CD4-positive, alpha-beta T cell treated with Interleukin-15 for 1 hour (primary cell): ENCODE results near the gene GMPR2.
"Not testable (repeated sequence)": the region's sequence is repeated elsewhere in the genome, so short reads cannot be mapped to it uniquely, and the experiment has no call there.

ENCODE experiments used
- DNase-seq: peaks from one replicate; pipeline ENCODE4 v3.0.0-alpha.2; 2020

GMPR2 gene

DNA sequence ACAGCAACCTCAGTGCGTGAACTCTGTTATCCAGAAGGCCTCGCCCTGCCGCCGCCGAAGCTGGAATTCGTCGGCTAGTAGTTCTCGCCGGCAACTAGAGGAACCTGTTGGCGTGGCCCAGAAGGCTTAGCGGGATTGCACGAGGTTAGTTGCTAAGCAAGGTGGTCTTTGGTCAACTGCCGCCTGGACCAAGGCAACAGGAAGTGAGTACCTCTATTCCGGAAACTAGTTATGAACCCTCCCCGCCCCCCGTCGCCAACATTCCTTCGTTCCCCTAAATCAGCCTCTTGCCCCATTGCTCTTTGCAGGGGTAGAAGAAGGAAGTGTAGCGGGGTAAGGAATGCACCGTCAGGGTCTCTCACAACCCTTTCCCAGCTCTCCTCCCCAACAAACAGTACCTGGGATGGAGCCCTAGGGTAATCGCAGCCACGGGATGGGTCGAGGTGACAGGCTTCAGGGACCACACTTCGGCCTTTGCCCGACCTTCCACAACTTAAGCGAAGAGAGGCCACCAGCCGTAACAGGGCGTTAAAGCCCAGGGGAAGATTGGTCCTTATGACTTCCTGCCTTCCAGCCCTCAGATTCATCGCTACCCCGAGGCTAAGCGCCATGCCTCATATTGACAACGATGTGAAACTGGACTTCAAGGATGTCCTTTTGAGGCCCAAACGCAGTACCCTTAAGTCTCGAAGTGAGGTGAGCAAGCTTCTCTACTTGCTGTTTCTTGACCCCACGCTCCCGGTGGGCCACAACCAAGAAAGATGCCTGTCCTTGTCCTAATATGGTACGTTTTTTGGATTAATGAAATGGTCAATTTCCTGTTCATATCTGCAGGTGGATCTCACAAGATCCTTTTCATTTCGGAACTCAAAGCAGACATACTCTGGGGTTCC is at the start of gene GMPR2:
Gene GMPR2, plus strand, starts transcription at position 285 of the 893 bp plus-strand sequence. Its CDS starts 325 bp downstream, at position 610.
- no peak for DNase-seq

DNA sequence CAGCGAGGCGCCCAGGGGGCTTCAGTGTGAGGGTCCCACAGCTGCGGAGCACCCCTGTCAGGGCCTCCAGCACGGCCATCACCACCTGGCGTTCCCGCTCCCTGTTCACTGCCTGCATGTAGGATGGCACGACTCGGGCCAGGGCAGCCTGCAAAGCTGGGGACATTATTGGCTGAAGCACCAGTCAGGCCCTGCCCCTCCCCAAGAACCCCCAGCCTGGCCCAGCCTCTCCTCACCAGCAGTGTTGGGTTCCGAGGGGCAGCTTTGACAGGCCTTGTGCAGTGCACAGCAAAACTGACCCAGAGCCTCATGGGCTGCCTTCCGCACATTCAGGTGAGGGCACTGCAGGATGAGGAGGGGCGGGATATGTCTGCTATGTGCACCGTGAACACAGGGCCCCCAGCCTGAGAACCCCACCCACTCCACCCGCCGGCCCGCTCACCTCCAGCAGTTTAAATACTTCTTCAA is 49.7 kb upstream of the GMPR2 start:
- no peak for DNase-seq

GRCh38 chr14:24184104-24184970 is 48.4 kb upstream of the GMPR2 start:
- DNase-seq = no peak

- DNase-seq = no peak
Observed at GRCh38 chr14:24185026-24185425, 47.7 kb upstream of the GMPR2 start.

GRCh38 chr14:24185741-24186140 is 47.0 kb upstream of the GMPR2 start:
- DNase-seq = no peak

DNA sequence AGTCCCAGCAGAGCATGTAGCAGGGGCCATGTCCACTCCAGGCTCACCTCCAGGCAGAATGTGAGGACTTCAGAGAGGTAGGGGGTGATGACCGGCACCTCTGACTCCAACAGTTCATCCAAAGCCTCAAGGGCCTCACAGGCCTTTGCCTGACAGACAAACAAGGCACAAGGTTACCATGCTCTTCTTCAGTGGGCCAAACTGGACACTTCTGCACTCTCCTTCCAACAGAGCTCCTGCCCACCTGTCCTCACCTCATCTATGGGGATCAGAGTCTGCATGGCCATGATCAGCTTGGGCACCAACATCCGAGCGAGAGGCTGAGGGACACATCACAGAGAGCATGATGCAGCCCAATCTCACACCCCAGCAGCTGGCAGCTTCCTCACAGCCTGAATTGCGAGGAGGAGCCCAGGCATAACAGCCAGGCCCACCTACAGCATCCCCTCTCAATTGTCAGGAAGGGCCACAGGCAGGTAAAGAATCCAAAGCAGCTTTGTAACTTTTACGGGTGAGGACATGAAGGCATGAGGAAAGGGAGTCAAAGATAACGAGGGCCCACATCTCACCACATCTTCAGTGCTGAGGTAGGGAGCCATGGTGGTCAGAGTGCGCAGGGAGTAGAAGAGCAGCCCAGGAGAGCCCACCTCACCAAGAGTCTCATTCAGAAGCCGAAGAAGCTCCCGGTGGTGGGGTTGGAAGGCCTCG is 45.7 kb upstream of the GMPR2 start:
- DNase-seq = no peak

GRCh38 chr14:24187539-24187915 is 45.2 kb upstream of the GMPR2 start:
- DNase-seq = no peak

DNA sequence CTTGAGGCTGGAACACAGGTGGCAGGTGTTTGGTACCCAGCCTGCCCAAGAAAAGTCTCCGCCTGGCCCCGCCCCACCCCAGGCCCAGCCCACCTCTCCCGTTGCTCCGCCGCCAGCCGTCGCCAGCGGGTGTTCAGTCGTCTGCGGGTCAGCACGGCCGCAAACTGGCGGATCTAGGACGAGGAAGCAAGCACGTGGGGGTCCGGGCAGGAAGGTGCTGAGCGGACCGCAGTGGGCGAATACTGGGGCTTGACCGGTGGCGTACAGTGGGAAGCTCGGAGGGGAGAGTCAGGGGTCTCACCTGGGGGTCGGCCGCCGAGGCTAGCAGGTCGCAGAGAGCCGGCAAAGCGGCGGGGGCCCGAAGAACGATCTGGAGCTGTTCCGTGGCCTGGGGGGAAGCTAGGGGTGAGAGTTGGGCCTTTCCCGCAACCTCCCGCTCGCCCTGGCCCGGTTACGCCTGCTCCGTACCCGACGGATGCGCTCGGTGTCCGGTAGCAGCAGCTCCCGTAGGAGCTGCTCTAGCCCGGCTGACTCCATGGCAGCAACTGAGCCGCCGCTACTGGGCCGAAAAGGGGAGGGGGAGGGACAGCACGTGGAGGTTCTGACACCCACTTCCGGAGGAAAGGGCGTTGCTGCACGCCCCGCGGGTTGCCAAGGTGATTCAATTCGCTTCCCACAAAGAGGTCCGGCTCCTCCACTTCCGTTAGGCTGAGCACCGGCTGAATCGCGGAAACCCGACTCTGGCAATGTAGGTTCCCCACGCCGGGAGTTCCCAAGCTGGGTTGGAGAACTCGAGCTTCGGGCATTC is 44.3 kb upstream of the GMPR2 start, which contains the start of gene IPO4:
Gene IPO4, minus strand, starts transcription at position 566 of the 808 bp plus-strand sequence. Its CDS starts 29 bp downstream, at position 537.
- DNase-seq = peak; percentile 96

DNA sequence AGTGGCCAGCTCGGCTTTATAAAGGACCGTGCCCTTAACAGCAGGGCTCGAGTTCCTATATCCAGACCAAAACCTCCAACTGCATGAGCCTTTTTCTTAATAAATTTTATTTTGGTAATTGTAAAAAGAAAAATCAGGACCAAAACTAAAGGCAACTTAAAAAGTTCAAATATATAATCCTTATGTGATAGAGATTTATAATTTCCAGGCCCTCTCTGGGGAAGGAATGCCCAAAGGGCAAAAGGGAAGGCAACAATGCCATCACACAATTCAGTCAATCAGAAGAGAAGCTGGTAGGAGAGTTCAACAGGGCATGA is 43.7 kb upstream of the GMPR2 start:
- no peak for DNase-seq

- DNase-seq = no peak
Observed at GRCh38 chr14:24189460-24189859, 43.3 kb upstream of the GMPR2 start.

- no peak for DNase-seq
Observed at GRCh38 chr14:24190416-24190815, 42.3 kb upstream of the GMPR2 start.

GRCh38 chr14:24192933-24193332 is 39.8 kb upstream of the GMPR2 start:
- no peak for DNase-seq

DNA sequence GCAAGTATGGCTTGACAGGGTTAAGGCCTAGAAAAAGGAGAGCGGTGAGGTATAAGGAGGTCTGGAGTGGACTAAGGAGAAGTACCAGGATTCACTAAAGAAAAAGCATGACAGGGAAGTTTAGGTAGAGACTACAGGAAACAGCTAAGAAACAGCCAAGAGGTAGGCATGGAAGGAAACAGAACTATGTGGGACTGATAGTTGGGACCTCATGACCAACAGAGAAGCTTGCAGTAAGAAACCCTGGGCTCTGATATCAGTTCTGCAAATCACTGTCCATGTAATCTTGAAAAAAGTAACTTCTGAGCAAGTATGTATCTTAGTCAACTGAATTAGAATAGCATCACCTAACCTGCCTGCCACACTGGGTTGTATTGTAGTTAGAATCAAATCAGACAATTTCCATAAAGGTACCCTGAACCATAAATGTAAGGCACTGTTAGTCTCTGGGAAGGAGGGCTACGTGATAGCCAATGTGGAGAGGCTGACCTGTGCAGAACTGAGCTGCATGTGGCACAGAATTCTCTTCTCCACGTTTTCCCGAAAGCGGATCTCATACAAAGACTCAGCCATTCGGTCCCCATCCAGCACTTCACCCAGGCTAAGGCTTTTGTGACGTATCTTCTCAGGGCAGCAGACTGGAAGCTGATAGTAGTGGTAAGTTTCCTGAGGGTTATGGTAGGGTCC is 38.4 kb upstream of the GMPR2 start:
- no peak for DNase-seq

- DNase-seq = no peak
Observed at GRCh38 chr14:24194873-24195185, 37.9 kb upstream of the GMPR2 start.

GRCh38 chr14:24195186-24196070 is 37.3 kb upstream of the GMPR2 start, which contains the start of gene TM9SF1:
TSS of gene TM9SF1 (minus strand) at chr14:24195441. CDS start at chr14:24195019, 422 bp downstream.
- peak; percentile 93 for DNase-seq

DNA sequence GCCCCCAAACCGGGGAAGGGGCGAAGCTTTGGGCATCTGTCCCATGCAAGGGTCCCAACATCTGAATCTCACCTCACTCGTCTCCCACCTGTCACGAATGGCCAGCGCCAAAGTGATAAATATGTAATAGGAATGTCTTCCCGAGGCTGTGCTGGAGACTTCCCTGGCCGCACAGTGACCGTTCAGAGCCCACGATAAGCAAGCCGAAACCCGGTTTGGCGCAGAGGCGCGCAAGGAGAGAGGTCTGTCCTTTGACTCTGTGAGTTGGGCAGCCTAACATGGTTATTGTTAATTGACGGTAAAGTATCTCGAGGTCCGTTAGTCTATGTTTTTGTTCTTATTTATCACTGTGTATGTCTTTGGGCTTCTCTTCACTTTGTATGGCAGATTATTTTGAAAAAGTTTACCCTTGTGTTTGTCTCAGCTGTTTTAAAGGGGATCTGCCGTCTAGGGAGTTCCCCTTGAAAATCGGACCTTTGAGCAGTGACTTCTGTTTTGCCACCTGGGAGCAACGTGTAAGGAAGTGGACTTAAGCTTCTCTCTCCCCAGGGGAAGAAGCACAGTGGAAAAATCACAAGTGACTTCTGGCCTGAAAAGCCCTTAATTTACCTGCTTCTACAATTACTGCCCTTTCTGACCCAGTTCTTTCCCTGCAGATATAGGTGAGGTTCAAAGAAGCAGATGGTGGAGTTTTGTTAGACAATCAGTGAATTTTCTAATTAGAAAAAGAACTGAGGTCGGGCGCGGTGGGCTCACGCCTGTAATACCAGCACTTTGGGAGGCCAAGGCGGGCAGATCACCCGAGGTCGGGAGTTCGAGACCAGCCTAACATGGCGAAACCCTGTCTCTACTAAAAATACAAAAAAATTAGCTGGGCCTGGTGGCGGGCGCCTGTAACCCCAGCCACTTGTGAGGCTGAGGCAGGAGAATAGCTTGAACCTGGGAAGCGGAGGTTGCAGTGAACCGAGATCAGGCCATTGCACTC is 36.4 kb upstream of the GMPR2 start:
- no peak for DNase-seq

GRCh38 chr14:24197056-24197450 is 35.7 kb upstream of the GMPR2 start:
- no peak for DNase-seq

- DNase-seq = no peak
Observed at GRCh38 chr14:24198814-24199524, 33.8 kb upstream of the GMPR2 start.

DNA sequence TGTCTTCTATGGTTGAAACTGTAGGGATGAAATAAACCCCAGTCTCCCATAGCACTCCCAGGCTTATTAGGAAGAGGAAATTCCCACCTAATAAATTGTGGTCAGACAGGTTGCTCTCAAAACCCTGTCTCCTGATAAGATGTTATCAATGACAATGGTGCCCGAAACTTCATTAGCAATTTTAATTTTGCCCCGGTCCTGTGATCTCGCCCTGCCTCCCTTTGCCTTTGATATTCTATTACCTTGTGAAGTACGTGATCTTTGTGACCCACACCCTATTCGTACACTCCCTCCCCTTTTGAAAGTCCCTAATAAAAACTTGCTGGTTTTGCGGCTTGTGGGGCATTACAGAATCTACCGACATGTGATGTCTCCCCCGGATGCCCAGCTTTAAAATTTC is 30.2 kb upstream of the GMPR2 start:
- not testable (repeated sequence) for DNase-seq
